HepG2 (cell line): ENCODE data around the gene PLEKHA3. TPM values are rescaled to one million over a fixed set of nuclear protein-coding genes. Genes with fewer than 3 reads are reported as not detected.

Experiments used
- ARNT ChIP-seq: fragments of 450-650 bp; IDR thresholded peaks from 2 replicates; pipeline ENCODE4 v1.6.1; 2017
- FOXM1 ChIP-seq: sonication (generic); formaldehyde crosslinking; IDR thresholded peaks from 2 replicates; pipeline ENCODE4 v1.5.0; 2020; ENCODE audit warnings: missing genetic modification reagents
- RAD21 ChIP-seq: fragments of 450-650 bp; formaldehyde crosslinking; IDR thresholded peaks from 2 replicates; pipeline ENCODE4 v1.5.0; 2020; ENCODE audit warnings: mild to moderate bottlenecking
- SNAPC2 ChIP-seq: sonication (generic); formaldehyde crosslinking; IDR thresholded peaks from 2 replicates; pipeline ENCODE4 v1.8.1; 2022; ENCODE audit warnings: mild to moderate bottlenecking, missing genetic modification reagents
- SSRP1 ChIP-seq: IDR thresholded peaks from 2 replicates; pipeline ENCODE4 v1.6.1; 2016; ENCODE audit warnings: control low read depth
- TSC22D2 ChIP-seq: sonication (generic); formaldehyde crosslinking; IDR thresholded peaks from 2 replicates; pipeline ENCODE4 v1.5.1; 2020; ENCODE audit warnings: missing genetic modification reagents, mild to moderate bottlenecking, borderline replicate concordance
- UBTF ChIP-seq: sonication (generic); formaldehyde crosslinking; IDR thresholded peaks from 2 replicates; pipeline ENCODE4 v1.4.0; 2020; ENCODE audit warnings: mild to moderate bottlenecking, missing genetic modification reagents
- ZFP62 ChIP-seq: sonication (generic); formaldehyde crosslinking; IDR thresholded peaks from 2 replicates; pipeline ENCODE4 v1.4.0; 2020; ENCODE audit warnings: missing genetic modification reagents
- ZNF292 ChIP-seq: sonication (generic); formaldehyde crosslinking; IDR thresholded peaks from 2 replicates; pipeline ENCODE4 v1.8.1; 2022; ENCODE audit warnings: mild to moderate bottlenecking, low read depth, missing genetic modification reagents, borderline replicate concordance
- ZNF510 ChIP-seq: sonication (generic); formaldehyde crosslinking; IDR thresholded peaks from 2 replicates; pipeline ENCODE4 v1.4.0; 2020; ENCODE audit warnings: low read depth, mild to moderate bottlenecking, missing genetic modification reagents
- ZNF629 ChIP-seq: sonication (generic); formaldehyde crosslinking; conservative IDR thresholded peaks from 2 replicates; pipeline ENCODE4 v1.5.0; 2020; ENCODE audit warnings: missing genetic modification reagents
- ZNF644 ChIP-seq: IDR thresholded peaks from 2 replicates; pipeline ENCODE4 v1.6.1; 2016; ENCODE audit warnings: low read depth
- ZNF75D ChIP-seq: sonication (generic); formaldehyde crosslinking; IDR thresholded peaks from 2 replicates; pipeline ENCODE4 v1.8.1; 2023; ENCODE audit warnings: missing genetic modification reagents, mild to moderate bottlenecking, borderline replicate concordance
- polyA plus RNA-seq, 8 experiments: library from polyadenylated mRNA; depleted of rRNA in 3 of 8; stranded (reverse) in 7 of 8; unstranded in 1 of 8; fragments of >200 nt; fragmentation: Illumina TruSeq in 4 of 8; extraction: Trizol in 4 of 8; gene quantifications; 2 replicates each; pipeline versions ENCODE4 v1.2.1 to v1.2.3, GENCODE V29; 2011 to 2016; ENCODE audit warnings: low read depth in 4 of 8, missing spikeins in 1 of 8, mixed read lengths in 1 of 8; ENCODE audit not compliant: insufficient read depth in 1 of 8
- total RNA-seq, 5 experiments: library from RNA; depleted of rRNA; stranded (reverse); fragments of >200 nt; fragmentation: Illumina TruSeq; extraction: Trizol; gene quantifications; 2 replicates each; pipeline ENCODE4 v1.2.3, GENCODE V29; 2016; ENCODE audit warnings: low read depth in 1 of 5
- TF ChIP-seq, protein P1 (sequence below): sonication (generic); formaldehyde crosslinking; IDR thresholded peaks from 2 replicates; pipeline ENCODE4 v1.5.0; 2020; ENCODE audit warnings: mild to moderate bottlenecking, missing genetic modification reagents, borderline replicate concordance
- TF ChIP-seq, protein P2 (sequence below): sonication (generic); formaldehyde crosslinking; IDR thresholded peaks from 2 replicates; pipeline ENCODE4 v1.5.0; 2020; ENCODE audit warnings: missing genetic modification reagents, mild to moderate bottlenecking, borderline replicate concordance
- TF ChIP-seq, protein P3 (sequence below): sonication (generic); formaldehyde crosslinking; IDR thresholded peaks from 2 replicates; pipeline ENCODE4 v1.5.0; 2020; ENCODE audit warnings: missing genetic modification reagents

PLEKHA3 gene
- total and polyA plus RNA-seq, 2 of the 13 experiments (the other 11 are each of a cell fraction or from before 2014, with no cell fraction given): 11.7 to 23.1 TPM

DNA sequence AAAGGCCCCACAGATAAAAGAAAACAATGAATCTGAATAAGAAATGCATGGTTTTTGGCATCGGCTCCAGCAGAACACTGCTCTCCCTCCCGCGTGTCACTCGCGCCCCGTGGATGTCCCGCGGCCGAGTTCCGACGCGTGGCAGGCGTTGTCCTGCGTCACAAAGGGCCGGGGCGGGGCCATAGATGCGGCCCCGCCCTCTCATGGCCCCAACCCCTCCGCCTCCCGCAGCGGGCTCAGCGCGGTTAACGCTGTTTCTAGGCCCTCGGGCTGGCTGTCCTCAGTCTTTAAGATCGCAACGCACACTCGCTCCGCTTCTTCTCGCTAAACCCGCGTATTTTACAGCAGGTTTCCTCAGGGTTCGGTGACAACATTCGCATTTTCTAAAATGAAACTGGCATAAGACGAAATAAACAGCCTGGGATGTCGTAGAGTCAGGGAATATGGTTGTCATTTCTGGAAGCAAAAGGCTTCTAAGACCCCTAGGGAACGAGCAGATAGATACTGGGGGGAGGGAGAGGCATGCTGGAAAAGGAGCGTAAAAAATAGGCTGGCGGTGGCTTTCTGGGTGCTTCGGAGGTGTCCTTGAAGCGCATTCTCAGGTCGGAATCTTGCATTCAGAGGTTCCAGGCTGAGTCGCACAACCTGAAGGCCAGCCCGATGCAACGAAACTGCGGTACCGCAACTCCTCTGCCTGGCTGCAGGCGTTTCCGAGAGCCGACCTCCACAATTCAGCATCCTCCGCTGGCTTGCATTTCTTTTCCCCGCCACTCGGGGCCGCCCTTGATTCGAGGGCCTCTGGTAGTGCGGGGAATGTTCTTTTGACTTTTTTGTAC, 1.6 kb upstream of the PLEKHA3 start, which contains the start of gene FKBP7 (continued):
- TF ChIP-seq, protein P1, sequence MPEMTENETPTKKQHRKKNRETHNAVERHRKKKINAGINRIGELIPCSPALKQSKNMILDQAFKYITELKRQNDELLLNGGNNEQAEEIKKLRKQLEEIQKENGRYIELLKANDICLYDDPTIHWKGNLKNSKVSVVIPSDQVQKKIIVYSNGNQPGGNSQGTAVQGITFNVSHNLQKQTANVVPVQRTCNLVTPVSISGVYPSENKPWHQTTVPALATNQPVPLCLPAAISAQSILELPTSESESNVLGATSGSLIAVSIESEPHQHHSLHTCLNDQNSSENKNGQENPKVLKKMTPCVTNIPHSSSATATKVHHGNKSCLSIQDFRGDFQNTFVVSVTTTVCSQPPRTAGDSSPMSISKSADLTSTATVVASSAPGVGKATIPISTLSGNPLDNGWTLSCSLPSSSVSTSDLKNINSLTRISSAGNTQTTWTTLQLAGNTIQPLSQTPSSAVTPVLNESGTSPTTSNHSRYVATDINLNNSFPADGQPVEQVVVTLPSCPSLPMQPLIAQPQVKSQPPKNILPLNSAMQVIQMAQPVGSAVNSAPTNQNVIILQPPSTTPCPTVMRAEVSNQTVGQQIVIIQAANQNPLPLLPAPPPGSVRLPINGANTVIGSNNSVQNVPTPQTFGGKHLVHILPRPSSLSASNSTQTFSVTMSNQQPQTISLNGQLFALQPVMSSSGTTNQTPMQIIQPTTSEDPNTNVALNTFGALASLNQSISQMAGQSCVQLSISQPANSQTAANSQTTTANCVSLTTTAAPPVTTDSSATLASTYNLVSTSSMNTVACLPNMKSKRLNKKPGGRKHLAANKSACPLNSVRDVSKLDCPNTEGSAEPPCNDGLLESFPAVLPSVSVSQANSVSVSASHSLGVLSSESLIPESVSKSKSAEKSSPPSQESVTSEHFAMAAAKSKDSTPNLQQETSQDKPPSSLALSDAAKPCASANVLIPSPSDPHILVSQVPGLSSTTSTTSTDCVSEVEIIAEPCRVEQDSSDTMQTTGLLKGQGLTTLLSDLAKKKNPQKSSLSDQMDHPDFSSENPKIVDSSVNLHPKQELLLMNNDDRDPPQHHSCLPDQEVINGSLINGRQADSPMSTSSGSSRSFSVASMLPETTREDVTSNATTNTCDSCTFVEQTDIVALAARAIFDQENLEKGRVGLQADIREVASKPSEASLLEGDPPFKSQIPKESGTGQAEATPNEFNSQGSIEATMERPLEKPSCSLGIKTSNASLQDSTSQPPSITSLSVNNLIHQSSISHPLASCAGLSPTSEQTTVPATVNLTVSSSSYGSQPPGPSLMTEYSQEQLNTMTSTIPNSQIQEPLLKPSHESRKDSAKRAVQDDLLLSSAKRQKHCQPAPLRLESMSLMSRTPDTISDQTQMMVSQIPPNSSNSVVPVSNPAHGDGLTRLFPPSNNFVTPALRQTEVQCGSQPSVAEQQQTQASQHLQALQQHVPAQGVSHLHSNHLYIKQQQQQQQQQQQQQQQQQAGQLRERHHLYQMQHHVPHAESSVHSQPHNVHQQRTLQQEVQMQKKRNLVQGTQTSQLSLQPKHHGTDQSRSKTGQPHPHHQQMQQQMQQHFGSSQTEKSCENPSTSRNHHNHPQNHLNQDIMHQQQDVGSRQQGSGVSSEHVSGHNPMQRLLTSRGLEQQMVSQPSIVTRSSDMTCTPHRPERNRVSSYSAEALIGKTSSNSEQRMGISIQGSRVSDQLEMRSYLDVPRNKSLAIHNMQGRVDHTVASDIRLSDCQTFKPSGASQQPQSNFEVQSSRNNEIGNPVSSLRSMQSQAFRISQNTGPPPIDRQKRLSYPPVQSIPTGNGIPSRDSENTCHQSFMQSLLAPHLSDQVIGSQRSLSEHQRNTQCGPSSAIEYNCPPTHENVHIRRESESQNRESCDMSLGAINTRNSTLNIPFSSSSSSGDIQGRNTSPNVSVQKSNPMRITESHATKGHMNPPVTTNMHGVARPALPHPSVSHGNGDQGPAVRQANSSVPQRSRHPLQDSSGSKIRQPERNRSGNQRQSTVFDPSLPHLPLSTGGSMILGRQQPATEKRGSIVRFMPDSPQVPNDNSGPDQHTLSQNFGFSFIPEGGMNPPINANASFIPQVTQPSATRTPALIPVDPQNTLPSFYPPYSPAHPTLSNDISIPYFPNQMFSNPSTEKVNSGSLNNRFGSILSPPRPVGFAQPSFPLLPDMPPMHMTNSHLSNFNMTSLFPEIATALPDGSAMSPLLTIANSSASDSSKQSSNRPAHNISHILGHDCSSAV (CRISPR knock-in tag): no peak; the same call in 1 of the 2 replicates
- peak; percentile 56; the same call in 1 of the 2 replicates for TF ChIP-seq SSRP1 (CRISPR knock-in tag)
- no peak for TF ChIP-seq SNAPC2 (CRISPR knock-in tag)
- no peak; the same call in 1 of the 2 replicates for TF ChIP-seq ZNF644 (CRISPR knock-in tag)
- TF ChIP-seq, protein P2, sequence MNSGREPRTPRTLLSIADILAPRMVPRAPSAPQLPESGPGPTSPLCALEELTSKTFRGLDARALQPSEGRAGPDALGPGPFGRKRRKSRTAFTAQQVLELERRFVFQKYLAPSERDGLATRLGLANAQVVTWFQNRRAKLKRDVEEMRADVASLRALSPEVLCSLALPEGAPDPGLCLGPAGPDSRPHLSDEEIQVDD (CRISPR knock-in tag): 0 out of 2 replicates have a peak, but pooled peaks have one; percentile 33
- TF ChIP-seq ZNF75D (CRISPR knock-in tag): no peak
- TF ChIP-seq, protein P3, sequence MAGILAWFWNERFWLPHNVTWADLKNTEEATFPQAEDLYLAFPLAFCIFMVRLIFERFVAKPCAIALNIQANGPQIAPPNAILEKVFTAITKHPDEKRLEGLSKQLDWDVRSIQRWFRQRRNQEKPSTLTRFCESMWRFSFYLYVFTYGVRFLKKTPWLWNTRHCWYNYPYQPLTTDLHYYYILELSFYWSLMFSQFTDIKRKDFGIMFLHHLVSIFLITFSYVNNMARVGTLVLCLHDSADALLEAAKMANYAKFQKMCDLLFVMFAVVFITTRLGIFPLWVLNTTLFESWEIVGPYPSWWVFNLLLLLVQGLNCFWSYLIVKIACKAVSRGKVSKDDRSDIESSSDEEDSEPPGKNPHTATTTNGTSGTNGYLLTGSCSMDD (CRISPR knock-in tag): no peak
- no peak for TF ChIP-seq ZFP62 (CRISPR knock-in tag)
- TF ChIP-seq ARNT: no peak
- peak; percentile 38; the same call in 1 of the 2 replicates for TF ChIP-seq ZNF629 (CRISPR knock-in tag)
- peak; percentile 77 for TF ChIP-seq UBTF (CRISPR knock-in tag)
- no peak for TF ChIP-seq FOXM1 (CRISPR knock-in tag)
- peak; percentile 90 for TF ChIP-seq TSC22D2
- TF ChIP-seq ZNF510 (CRISPR knock-in tag): no peak
- peak; percentile 84; the same call in 1 of the 2 replicates for TF ChIP-seq ZNF292
- peak; percentile 43; the same call in 1 of the 2 replicates for TF ChIP-seq RAD21 (CRISPR knock-in tag)
